Thymus (tissue), 11 donors: Measurements from ENCODE around the gene HCFC1. TPM values are rescaled to one million over a fixed set of nuclear protein-coding genes. Genes with fewer than 3 reads are reported as not detected.

ENCODE experiments used
- DNase-seq, 9 donors: peaks; one replicate each; pipeline ENCODE4 v3.0.0-alpha.2; 2013; ENCODE audit warnings: low spot score in 9 of 9, low read depth in 6 of 9, missing footprints in 1 of 9
- H3K27ac ChIP-seq, 2 donors: one replicate each; pipeline ENCODE4 v1.5.1; 2013; ENCODE audit warnings: control low read depth in 1 of 2, low read depth in 1 of 2, low read length in 1 of 2, mild to moderate bottlenecking in 1 of 2, moderate library complexity in 1 of 2
- H3K27me3 ChIP-seq, 2 donors: one replicate each; pipeline ENCODE4 v1.5.1; 2013; ENCODE audit warnings: low read length in 1 of 2; ENCODE audit not compliant: control insufficient read depth in 2 of 2, insufficient read depth in 1 of 2
- H3K36me3 ChIP-seq, 2 donors: one replicate each; pipeline ENCODE4 v1.5.1; 2013; ENCODE audit warnings: low read length in 1 of 2, mild to moderate bottlenecking in 1 of 2, moderate library complexity in 1 of 2; ENCODE audit not compliant: control insufficient read depth in 2 of 2, insufficient read depth in 2 of 2
- H3K4me1 ChIP-seq, 2 donors: one replicate each; pipeline ENCODE4 v1.5.1; 2013; ENCODE audit warnings: low read length in 2 of 2; ENCODE audit not compliant: control insufficient read depth in 2 of 2, insufficient read depth in 2 of 2
- H3K4me3 ChIP-seq, 2 donors: one replicate each; pipeline ENCODE4 v1.5.1; 2013; ENCODE audit warnings: low read length in 2 of 2, control low read depth in 1 of 2, mild to moderate bottlenecking in 1 of 2
- H3K9me3 ChIP-seq, 2 donors: one replicate each; pipeline ENCODE4 v1.5.1; 2013; ENCODE audit warnings: low read length in 1 of 2, mild to moderate bottlenecking in 1 of 2; ENCODE audit not compliant: control insufficient read depth in 2 of 2, insufficient read depth in 1 of 2
- WGBS: extraction: QIAGEN DNeasy Blood & Tissue Kit; methylation state at CpG from one replicate; pipeline ENCODE4 v1.1.7; 2013; 5-methylcytosine and 5-hydroxymethylcytosine counted together
- polyA plus RNA-seq: library from polyadenylated mRNA; stranded (reverse); fragments of 200-250 nt; gene quantifications from one replicate; pipeline ENCODE4 v1.2.3, GENCODE V29; 2013
- total RNA-seq: library from RNA; stranded (reverse); fragments of 120-200 nt; gene quantifications from one replicate; pipeline ENCODE4 v1.2.4, GENCODE V29; 2013
- donor health status: healthy.

Gene HCFC1
- total and polyA plus RNA-seq, 2 donors, result 12.7 to 21.9 TPM

DNA sequence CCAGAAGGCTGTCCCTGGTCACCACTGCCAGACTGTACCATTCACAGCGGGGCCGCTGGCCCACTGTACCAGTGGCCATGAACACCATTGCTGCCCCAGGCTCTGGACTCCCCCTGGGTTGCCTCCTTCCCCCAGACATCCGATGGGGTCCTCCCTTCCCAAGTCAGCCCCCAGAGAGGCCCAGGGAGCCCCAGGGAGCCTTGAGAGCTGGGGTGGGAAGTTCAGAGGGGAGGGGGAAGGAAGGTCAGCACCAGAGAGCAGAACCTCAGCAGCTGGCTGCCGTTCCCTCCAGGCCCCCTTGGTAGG lies 45.1 kb downstream of the HCFC1 start:
- Histone ChIP-seq H3K4me1 (peaks cover 3 to 75% of the 10 kb centered on the region in 2 donors), H3K4me3 (peak overlapping the region; percentile 61 to 87), H3K27ac (peak overlapping the region; percentile 93 to 100), H3K9me3 (peaks cover 0 to 7% of the 10 kb centered on the region in 2 donors), H3K27me3 (peaks cover 0 to 25% of the 10 kb centered on the region in 2 donors), H3K36me3 (peaks cover 12 to 21% of the 10 kb centered on the region in 2 donors)
- DNase-seq, result no peak
- WGBS, result 1% methylated on average over 4 of the region's 4 CpGs

- Histone ChIP-seq H3K4me1 (peaks cover 3 to 80% of the 10 kb centered on the region in 2 donors), H3K36me3 (peaks cover 11 to 21% of the 10 kb centered on the region in 2 donors), H3K4me3 (peak within 1 kb of the TSS; percentile 61 to 87), H3K27me3 (peaks cover 0 to 26% of the 10 kb centered on the region in 2 donors), H3K27ac (peak within 1 kb of the TSS; percentile 93 to 100), H3K9me3 (peaks cover 0 to 7% of the 10 kb centered on the region in 2 donors)
- DNase-seq, result peak in 3 of 9 donors; percentile 37 to 66 (median 47)
- WGBS, result under 1% methylated on average over 50 of the region's 59 CpGs
Observed at GRCh38 chrX:153925739-153926551, 45.7 kb downstream of the HCFC1 start, which contains the start of gene ARHGAP4. ARHGAP4 (minus strand) TSS chrX:153926264; CDS start chrX:153926202, 62 bp downstream.

GRCh38 chrX:153925387-153925738 lies 46.3 kb downstream of the HCFC1 start:
- Histone ChIP-seq H3K36me3 (peaks cover 11 to 22% of the 10 kb centered on the region in 2 donors), H3K9me3 (peaks cover 0 to 7% of the 10 kb centered on the region in 2 donors), H3K27me3 (peaks cover 0 to 28% of the 10 kb centered on the region in 2 donors), H3K4me1 (peaks cover 3 to 78% of the 10 kb centered on the region in 2 donors), H3K27ac (peak overlapping the region; percentile 91 to 93), H3K4me3 (peak overlapping the region; percentile 61 to 81)
- 6% methylated on average over 4 of the region's 4 CpGs for WGBS
- peak in 1 of 9 donors; percentile 55 for DNase-seq

DNA sequence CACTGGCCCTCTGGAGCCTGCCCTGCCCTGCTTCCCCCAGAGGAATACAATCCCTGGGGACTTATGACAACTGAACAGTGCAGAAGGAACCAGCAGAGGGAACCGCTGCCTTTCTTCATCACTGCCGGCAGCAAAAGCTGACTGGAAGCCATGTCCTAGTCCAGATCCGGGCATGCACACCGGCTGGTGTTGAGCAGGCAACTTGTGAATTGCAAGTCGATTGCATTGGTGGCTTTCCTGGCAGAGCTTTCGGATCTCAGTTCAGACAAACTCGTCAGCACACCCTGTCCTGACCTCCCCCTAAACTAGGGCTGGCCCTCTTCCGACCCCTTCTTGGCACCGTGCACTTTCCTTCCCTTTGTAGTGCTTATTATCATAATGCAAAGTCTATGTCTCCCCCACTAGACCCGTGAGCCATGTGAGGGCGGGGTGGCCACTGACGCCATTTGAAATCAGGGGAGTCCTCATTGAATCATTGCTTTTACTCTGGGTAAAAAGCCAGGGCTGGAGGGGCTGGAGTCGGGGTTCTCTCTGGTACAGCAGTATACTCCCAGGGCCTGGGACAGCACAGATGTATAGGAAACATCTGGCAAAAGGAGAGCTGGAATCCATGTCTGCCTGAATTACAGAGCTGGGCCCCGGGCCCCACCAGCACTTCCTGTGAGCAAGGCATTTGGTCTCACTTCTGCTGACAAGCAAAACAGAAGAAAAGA lies 47.3 kb downstream of the HCFC1 start:
- peak in 2 of 9 donors; percentile 33 to 62 for DNase-seq
- H3K4me3 ChIP-seq, result peak overlapping the region; percentile 61 to 81
- H3K27ac ChIP-seq, result peak overlapping the region; percentile 89 to 91
- peaks cover 0 to 32% of the 10 kb centered on the region in 2 donors for H3K27me3 ChIP-seq
- peaks cover 19 to 22% of the 10 kb centered on the region in 2 donors for H3K36me3 ChIP-seq
- H3K9me3 ChIP-seq, result peaks cover 0 to 7% of the 10 kb centered on the region in 2 donors
- H3K4me1 ChIP-seq, result peaks cover 3 to 69% of the 10 kb centered on the region in 2 donors
- WGBS, result 2% methylated on average over 14 of the region's 14 CpGs

DNA sequence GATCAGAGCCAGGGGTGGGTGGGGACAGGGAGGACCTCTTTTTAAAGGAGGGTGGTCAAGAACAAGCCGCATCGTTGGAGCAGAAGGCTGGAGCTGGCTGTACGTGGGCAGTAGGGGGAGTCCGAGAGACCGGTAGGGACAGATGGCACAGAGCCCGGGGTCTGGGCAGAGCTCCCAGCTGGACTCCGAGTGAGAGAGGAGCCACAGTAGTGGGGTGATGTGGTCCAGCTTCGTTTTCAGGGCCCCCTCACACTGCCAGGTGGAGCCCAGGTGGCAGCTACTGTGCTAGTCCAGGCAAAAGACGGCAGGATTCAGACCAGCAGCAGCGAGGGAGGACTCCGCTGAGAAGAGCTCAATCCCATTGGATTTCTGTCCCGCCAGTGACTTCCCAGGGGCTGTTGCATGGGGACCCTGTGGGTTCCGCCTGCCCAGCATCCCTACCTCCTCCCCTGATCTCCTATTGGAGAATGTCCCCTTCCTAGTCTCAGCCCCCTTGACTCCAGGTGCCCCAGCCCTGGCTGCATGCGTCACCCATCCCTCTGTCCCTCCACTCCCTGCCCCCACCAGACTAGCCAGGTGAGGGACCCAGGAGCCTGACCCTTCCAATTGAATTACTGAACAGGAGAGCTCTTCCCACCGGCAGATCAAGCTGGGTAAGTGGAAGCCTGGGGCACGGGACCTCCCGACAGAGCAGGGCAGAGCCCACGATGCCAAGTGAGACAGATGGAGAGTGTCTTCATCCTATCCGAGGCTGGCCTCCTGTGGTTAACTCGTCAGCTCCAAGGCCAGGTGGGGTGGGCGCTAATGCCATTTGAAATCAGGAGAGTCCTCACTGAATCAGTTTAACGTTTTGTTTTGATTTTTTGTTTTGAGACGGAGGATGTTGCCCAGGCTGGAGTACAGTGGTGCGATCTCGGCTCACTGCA lies 48.4 kb downstream of the HCFC1 start:
- Histone ChIP-seq H3K27ac (no peak overlapping the region), H3K9me3 (peaks cover 0 to 7% of the 10 kb centered on the region in 2 donors), H3K27me3 (peaks cover 0 to 37% of the 10 kb centered on the region in 2 donors), H3K4me3 (no peak overlapping the region), H3K4me1 (peaks cover 3 to 60% of the 10 kb centered on the region in 2 donors), H3K36me3 (peaks cover 29 to 30% of the 10 kb centered on the region in 2 donors)
- 56% methylated on average over 25 of the region's 25 CpGs for WGBS
- DNase-seq, result no peak

GRCh38 chrX:153921511-153922446 lies 49.8 kb downstream of the HCFC1 start:
- Histone ChIP-seq H3K27ac (no peak overlapping the region), H3K4me3 (no peak overlapping the region), H3K36me3 (peaks cover 38 to 41% of the 10 kb centered on the region in 2 donors)

GRCh38 chrX:153921070-153921469 lies 50.5 kb downstream of the HCFC1 start:
- Histone ChIP-seq H3K4me3 (no peak overlapping the region), H3K27ac (no peak overlapping the region), H3K36me3 (peaks cover 40 to 41% of the 10 kb centered on the region in 2 donors), H3K27me3 (peaks cover 0 to 40% of the 10 kb centered on the region in 2 donors), H3K9me3 (no peaks in the 10 kb centered on the region), H3K4me1 (peaks cover 3 to 44% of the 10 kb centered on the region in 2 donors)
- 94% methylated on average over 16 of the region's 16 CpGs for WGBS
- DNase-seq, result no peak

More at GRCh38 chrX:153921511-153922446, 49.8 kb downstream of the HCFC1 start:
- 64% methylated on average over 40 of the region's 40 CpGs for WGBS
- H3K4me1 ChIP-seq, result peaks cover 3 to 50% of the 10 kb centered on the region in 2 donors
- no peak for DNase-seq
- peaks cover 0 to 40% of the 10 kb centered on the region in 2 donors for H3K27me3 ChIP-seq
- no peaks in the 10 kb centered on the region for H3K9me3 ChIP-seq

DNA sequence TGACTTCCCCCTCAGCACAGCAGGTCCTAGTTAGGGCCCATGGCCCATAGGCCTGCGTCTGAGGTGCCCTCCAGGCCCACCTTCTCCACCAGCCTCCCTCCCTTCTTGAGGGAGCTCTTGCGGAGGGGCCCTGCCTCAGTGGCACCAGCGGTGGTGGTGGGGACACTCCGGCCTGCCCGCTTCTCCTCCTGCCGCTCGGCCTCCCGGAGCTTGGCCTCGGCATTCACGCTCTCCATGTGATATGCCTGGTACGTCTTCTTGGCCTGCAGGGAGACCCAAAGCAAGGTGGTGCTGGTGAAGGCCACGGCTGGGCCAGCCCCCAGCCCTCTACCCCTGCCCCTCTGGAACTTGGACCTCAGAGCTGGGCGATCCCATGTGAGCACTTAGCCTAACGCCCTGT lies 51.1 kb downstream of the HCFC1 start:
- WGBS, result 98% methylated on average over 14 of the region's 14 CpGs
- peaks cover 41 to 45% of the 10 kb centered on the region in 2 donors for H3K36me3 ChIP-seq
- H3K4me1 ChIP-seq, result peaks cover 3 to 44% of the 10 kb centered on the region in 2 donors
- no peak overlapping the region for H3K27ac ChIP-seq
- no peaks in the 10 kb centered on the region for H3K9me3 ChIP-seq
- no peak for DNase-seq
- no peak overlapping the region for H3K4me3 ChIP-seq
- peaks cover 0 to 37% of the 10 kb centered on the region in 2 donors for H3K27me3 ChIP-seq
